Stimulated activated CD8-positive, alpha-beta memory T cell treated with anti-CD3 and anti-CD28 coated beads, Interleukin-7, amount 100 ng/mL, for 1 hour (primary cell): ENCODE measurements around the gene FALEC.

Experiments
- DNase-seq, 2 donors: peaks; one replicate each; pipeline ENCODE4 v3.0.0-alpha.2; 2020; ENCODE audit warnings: low read depth in 2 of 2

The FALEC gene

DNA sequence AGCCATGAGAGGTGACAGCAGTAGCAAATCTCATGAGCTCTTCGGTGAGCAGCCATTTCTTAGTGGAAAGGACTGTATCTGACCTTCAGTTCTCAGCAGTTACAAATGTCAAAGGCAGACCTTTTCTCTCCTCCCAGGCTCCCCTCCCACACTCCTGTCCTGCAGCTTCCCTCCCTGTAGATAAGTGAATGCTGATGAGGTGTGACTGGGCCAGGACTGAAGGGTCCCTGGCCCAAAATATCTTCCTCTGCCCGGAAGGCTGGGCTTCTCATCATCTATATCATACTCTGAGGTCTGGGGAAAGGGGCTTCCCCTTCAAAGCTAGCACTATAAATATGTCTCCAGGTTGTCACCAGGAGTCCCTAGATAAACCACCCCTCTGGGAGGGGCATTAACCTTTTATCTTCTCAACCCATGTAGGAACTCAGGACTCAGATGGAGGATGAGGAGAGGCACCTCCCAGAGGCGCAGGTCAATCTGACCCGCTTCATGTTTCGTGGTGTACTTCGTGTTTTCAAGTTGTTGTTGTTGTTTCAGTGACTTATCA lies 30.0 kb downstream of the FALEC start:
- DNase-seq: no peak

DNA sequence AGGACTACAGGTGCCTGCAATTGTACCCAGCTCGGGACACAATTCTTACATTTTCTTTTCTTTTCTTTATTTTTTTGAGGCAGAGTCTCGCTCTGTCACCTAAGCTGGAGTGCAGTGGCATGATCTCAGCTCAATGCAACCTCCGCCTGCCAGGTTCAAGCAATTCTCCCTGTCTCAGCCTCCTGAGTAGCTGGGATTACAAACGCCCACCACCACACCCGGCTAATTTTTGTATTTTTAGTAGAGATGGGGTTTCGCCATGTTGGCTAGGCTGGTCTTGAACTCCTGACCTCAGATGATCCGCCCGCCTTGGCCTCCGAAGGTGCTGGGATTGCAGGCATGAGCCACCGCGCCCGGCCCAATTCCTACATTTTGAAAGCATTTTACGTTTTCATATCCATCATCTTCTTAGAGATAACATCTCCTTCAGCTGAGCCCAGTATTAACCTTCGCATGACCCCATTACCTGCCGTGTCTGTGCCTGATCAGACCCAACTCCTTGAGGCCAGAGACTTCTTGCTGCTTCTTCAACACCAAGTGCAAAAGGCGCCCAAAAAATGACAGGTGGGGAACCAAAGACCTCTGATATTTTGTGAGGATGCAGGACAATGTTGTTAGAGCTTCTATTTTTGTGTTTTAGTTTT lies 30.9 kb downstream of the FALEC start:
- DNase-seq: no peak

DNA sequence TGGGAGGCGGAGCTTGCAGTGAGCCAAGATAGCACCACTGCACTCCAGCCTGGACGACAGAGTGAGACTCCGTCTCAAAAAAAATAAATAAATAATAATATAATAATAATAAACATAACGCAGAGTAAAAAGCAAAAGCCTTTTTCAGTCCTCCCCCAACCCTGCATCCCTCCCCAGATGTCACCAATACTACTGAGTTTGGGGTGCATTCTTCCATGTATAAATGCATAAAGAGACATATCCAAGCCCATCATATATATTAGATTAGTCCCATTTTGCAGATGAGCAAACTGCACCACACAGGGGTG lies 32.7 kb downstream of the FALEC start:
- DNase-seq: no peak

DNA sequence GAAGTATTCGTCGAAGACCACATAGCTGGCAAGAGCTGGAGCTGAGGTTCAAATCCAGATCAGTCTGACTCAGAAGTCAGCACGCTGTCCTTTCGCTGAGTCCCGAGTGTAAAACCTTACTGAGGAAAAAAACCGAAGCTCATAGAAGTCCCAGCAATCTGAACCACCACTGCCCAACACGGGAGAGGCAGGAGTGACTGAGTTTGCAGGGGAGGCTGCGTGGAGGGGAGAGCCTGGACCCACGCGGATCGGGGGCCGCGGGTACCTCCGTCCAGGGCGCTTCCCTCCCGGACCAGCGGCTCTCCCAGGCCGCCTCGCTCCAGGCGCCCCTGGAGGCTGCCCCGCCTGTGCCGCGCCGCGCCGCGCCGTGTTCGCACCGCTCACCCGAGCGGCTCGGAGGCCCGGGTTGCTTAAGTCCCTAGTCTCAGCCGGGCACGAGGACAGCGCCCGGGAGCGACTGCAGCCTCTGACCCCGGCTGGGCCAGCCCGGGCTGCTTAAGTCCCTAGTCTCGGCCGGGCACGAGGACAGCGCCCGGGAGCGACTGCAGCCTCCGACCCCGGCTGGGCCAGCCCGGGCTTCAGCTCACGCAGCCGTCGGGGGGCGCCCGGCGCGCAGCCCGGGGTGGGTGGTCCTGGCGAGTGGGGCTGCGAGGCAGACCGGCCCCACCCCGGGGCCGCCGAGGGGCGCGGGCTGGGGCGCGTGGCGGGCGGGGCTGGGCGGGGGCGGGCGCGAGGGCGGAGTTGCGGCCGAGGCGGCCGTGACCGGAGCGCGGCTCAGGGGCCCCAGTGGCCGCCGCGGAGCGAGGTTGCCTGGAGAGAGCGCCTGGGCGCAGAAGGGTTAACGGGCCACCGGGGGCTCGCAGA lies 33.3 kb downstream of the FALEC start, which contains the start of gene ADAMTSL4:
TSS of gene ADAMTSL4 (plus strand) at position 777 of the 864 bp plus-strand sequence. CDS start 2,881 bp downstream, outside the sequence.
- DNase-seq: no peak

DNA sequence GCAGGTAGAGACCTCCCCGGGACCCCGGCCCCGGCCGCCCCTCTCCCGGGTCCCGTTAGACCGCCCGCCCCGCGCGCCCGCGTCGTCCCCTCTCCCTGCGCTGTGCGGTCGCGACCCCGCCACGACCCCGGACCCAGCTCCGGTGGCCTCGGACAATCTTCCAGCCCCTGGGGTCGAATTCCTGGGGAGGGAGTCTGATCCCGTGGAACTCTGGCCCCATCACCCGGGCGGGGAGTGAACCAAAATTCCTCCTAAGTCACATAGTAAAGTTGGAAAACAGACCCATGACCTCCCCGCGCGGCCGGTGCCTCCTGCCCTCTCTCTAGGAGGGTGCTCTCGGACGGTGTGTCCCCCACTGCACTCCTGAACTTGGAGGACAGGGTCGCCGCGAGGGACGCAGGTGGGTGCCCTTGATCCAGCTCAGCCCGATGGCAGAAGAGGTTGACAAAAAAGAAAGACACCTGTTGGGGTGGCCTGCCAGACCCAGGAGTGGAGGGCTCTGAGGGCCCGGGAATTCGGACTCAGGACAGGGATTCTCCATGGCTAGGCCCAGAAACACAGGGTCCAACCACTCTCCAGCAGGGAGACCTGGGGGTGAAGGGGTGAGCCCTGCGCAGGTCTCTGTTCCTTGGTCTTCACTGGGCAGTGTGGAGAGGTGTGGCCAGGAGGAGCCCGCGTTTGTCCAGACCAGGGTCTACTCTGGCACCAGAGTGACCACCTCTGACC lies 34.1 kb downstream of the FALEC start:
- DNase-seq: no peak

DNA sequence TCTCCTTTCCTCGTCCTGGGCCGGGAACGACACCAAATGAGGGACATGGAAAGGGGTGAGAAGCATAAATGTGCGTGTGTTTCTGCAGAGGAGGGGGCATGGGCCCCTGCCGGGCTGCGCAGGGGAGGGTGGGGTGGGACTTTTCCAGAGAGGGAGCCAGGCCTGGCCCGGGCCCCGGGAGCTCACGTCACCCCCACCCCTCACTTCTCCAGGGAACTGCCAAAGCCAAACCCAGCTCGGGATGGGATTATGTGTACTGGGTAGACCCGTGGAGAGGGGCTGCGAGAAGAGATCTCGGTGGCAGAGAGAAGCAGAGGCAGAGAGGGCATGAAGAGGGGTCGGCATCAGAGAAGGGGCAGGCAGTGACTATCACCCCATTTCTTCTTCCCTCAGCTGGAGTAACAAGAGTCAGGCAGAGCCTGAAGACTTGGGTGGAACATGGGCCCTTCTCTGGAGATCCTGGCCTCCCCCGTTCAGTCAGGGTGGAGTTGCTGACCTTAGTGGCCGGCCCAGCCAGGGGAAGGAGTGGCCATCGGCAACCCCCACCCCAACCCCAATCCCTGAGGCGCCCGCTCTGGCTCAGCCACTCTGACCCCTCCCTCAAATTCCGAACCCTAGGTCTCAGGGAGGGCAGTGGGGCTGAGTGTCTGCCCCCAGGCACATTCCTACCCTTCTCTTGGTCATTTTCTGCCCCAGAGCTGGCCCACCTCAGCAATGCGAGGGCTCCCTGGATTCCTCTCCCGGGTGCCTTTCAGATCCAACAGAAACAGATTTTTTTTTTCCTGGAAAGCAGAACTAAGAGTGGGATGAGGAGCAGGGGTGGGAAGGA lies 34.9 kb downstream of the FALEC start:
- no peak for DNase-seq

DNA sequence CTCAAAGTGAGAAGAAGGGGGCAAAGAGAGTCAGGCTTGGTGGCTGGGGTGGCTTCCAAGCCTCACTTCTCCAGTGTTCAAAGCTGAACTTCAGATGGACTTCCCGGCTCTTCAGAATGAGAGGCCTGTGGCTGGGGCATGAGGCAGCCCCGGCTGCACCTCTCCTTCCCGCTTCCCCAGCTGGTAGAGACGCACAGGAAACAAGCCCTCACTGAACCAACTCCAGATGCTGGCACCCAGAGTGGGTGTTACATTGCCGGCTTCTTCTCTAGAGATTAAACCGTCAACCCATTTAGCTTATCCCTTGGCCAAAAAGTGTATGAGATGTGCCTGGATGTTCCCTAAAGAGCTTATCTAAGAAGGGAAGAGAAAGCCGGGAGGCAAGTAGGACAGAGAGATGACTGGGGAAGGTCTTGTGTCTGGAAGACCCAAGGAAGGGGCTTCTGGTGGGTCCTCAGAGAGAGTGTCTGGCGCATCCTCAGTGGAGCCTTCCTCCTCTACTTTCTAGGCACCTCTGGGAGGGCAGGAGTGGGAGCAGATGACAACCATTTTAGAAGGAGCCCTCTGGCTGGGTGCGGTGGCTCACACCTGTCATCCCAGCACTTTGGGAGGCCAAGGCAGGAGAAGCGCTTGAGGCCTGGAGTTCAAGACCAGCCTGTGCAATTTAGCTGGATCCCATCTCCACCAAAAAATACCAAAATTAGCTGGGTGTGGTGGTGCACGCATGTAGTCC lies 35.7 kb downstream of the FALEC start:
- no peak for DNase-seq

DNA sequence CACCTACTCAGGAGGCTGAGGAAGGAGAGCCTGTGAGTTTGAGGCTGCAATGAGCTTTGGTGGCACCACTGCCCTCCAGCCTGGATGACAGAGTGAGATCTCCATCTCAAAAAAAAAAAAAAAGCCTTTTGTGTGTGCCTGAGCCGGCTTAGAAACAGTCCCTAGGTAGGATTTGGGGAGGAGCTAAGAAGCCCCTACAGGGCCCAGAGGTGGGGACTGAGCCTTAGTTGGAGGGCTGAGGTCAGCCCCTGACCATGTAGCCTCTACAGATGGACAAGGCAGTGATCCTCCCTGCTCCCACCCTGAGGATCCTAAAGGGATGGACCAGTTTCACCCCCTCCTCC lies 36.2 kb downstream of the FALEC start:
- DNase-seq: no peak

DNA sequence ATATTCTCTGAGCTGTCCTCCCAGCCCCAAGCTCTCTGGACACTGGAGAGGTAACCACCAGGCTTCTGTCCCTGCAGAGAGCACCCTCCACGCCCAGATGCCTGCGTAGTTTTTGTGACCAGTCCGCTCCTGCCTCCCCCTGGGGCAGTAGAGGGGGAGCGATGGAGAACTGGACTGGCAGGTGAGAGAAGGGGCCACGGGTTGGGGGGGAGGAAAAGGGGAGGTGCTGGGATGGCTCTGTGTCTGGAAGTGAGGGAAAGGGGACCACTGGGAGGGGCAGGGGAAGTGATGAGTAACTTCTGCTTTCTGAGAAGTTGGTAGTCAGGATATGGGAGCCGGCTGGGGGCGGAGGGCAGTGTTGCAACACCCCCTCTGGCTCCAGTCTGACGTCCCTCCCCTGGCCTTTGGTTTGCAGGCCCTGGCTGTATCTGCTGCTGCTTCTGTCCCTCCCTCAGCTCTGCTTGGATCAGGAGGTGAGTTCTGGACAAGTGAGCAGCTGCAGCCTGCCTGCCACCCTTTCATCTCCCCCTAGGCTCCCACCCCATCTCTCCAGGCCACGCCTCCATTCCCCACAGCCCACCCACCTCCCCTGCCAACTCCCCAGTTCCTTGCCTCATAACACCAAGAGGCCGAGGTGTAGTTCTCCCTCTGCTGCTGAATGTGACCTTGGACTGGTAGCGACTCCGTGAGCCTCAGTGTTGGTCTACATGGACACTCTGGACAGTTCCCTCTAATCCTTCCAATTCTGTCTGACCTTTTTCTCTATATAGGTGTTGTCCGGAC lies 36.8 kb downstream of the FALEC start:
- no peak for DNase-seq

DNA sequence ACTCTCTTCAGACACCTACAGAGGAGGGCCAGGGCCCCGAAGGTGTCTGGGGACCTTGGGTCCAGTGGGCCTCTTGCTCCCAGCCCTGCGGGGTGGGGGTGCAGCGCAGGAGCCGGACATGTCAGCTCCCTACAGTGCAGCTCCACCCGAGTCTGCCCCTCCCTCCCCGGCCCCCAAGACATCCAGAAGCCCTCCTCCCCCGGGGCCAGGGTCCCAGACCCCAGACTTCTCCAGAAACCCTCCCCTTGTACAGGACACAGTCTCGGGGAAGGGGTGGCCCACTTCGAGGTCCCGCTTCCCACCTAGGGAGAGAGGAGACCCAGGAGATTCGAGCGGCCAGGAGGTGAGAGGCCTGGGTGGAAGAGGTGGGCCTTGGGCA lies 37.3 kb downstream of the FALEC start:
- DNase-seq: no peak

DNA sequence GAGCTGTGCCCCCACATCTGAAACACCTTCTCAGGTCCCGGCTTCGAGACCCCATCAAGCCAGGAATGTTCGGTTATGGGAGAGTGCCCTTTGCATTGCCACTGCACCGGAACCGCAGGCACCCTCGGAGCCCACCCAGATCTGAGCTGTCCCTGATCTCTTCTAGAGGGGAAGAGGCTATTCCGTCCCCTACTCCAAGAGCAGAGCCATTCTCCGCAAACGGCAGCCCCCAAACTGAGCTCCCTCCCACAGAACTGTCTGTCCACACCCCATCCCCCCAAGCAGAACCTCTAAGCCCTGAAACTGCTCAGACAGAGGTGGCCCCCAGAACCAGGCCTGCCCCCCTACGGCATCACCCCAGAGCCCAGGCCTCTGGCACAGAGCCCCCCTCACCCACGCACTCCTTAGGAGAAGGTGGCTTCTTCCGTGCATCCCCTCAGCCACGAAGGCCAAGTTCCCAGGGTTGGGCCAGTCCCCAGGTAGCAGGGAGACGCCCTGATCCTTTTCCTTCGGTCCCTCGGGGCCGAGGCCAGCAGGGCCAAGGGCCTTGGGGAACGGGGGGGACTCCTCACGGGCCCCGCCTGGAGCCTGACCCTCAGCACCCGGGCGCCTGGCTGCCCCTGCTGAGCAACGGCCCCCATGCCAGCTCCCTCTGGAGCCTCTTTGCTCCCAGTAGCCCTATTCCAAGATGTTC lies 38.0 kb downstream of the FALEC start:
- no peak for DNase-seq

DNA sequence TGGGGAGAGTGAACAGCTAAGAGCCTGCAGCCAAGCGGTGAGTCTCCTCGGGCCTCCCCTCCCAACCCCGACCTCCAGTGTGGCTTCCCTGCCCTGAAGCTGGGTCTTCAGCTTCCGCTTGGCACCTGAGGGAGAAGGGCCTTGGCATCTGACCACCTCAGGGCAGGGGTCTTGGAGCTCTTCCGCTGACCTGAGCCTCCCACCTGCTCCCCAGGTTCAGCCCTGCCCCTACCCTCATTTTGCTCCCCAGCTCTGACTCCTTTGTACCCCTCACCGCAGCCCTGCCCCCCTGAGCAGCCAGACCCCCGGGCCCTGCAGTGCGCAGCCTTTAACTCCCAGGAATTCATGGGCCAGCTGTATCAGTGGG lies 38.5 kb downstream of the FALEC start:
- no peak for DNase-seq

DNA sequence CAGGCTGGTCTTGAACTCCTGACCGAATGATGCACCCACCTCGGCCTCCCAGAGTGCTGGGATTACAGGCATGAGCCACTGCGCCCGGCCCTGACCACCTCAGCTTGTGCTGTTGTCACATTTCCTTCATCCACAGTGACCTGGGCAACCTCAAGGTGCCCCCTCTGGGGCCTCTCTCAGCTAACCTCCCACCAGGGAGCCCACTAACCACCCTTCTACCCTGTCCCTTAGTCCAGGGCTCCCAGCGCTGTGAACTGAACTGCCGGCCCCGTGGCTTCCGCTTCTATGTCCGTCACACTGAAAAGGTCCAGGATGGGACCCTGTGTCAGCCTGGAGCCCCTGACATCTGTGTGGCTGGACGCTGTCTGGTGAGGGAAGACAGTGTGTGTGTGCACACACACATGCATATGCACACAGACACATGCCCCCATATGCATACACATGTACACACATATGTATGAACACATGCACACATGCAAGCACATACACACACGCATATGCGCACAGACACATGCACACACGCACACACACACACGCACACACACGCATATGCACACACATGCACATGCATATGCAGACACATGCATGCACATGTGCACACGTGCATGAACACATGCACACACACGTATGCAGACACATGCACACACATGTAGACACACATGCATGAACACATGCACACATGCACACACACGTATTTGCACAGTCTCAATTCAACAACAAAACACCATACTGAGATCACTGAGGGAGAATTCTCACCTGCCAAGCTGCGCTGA lies 39.8 kb downstream of the FALEC start:
- no peak for DNase-seq

DNA sequence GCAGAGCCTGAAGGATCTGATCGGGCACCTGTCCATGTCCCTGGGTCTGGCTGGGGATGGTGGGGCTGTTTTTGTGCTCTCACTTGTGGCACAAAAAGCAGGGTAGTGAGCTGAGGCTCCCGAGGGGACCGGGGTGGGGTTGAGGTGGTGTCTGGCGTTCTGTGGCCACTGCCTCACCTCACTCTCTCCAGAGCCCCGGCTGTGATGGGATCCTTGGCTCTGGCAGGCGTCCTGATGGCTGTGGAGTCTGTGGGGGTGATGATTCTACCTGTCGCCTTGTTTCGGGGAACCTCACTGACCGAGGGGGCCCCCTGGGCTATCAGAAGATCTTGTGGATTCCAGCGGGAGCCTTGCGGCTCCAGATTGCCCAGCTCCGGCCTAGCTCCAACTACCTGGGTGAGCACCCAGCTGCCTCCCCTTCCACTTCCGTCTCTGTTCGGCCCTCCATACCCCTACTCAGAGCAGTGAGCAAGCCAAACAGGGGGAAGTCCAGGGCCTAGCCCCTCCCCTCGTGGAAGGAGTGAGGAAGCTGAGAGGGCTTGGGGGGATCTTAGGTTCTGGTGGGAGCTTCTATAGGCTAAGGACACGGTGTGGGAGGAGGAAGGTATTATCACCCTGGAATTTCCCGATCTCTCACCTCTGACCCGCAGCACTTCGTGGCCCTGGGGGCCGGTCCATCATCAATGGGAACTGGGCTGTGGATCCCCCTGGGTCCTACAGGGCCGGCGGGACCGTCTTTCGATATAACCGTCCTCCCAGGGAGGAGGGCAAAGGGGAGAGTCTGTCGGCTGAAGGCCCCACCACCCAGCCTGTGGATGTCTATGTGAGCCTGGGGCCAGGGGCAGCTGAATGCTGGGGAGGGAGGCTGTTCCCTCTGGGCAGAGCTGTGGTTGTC lies 40.7 kb downstream of the FALEC start:
- DNase-seq: no peak

DNA sequence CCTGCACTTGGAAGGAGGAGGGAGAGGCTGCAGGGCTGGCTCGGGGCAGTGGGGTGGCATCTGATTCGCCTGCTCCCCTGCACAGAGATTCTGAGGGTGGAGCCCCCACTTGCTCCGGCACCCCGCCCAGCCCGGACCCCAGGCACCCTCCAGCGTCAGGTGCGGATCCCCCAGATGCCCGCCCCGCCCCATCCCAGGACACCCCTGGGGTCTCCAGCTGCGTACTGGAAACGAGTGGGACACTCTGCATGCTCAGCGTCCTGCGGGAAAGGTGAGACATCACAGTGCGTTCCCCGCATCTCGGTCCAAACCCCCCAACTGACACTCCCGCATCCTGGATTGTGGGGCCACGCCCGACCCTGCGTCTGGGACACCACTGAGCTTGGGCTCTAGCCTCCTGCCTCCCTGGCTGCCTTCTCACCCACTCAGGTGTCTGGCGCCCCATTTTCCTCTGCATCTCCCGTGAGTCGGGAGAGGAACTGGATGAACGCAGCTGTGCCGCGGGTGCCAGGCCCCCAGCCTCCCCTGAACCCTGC lies 41.6 kb downstream of the FALEC start:
- DNase-seq: no peak

DNA sequence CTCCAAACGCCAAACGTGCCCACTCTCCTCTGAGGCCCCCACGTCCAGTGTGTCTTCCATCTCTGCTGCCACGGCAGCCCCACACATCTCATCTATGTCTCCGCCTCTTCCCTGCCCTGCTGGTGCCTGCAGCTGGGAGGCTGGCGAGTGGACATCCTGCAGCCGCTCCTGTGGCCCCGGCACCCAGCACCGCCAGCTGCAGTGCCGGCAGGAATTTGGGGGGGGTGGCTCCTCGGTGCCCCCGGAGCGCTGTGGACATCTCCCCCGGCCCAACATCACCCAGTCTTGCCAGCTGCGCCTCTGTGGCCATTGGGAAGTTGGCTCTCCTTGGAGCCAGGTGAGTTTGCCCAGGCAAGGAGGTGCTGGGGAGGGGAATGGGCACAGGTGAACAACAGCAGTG lies 42.3 kb downstream of the FALEC start:
- no peak for DNase-seq

DNA sequence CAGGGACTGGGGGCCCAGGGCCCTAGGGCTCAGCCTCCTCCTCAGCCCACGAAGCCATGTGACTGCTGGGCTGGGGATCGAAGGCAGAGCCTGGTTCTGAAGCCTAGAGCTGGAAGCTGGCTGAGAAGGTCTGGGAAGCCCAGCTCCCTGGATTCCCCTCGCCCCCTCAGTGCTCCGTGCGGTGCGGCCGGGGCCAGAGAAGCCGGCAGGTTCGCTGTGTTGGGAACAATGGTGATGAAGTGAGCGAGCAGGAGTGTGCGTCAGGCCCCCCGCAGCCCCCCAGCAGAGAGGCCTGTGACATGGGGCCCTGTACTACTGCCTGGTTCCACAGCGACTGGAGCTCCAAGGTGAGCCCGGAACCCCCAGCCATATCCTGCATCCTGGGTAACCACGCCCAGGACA lies 42.8 kb downstream of the FALEC start:
- DNase-seq: no peak
